HFFc6 (cell line): ENCODE results near the gene GRIA2. TPM values are rescaled to one million over a fixed set of nuclear protein-coding genes. Genes with fewer than 3 reads are reported as not detected.
"Not testable (repeated sequence)": the region's sequence is repeated elsewhere in the genome, so short reads cannot be mapped to it uniquely, and the experiment has no call there.

Experiments
- DNase-seq: peaks from one replicate; pipeline ENCODE4 v3.0.0-alpha.2; 2018
- H3K27ac Mint-ChIP-seq: 2 replicates; pipeline ENCODE4 v1.8.0; 2020; ENCODE audit warnings: mild to moderate bottlenecking, mixed read lengths
- H3K27me3 Mint-ChIP-seq: 2 replicates; pipeline ENCODE4 v1.8.0; 2021; ENCODE audit warnings: mild to moderate bottlenecking, moderate library complexity, mixed read lengths; ENCODE audit not compliant: insufficient read depth
- H3K36me3 Mint-ChIP-seq: 2 replicates; pipeline ENCODE4 v1.8.0; 2021; ENCODE audit warnings: low read depth, mixed read lengths
- H3K4me1 Mint-ChIP-seq: 2 replicates; pipeline ENCODE4 v1.8.0; 2020; ENCODE audit warnings: low read depth, mixed read lengths
- H3K4me3 Mint-ChIP-seq: 2 replicates; pipeline ENCODE4 v1.8.0; 2020; ENCODE audit warnings: mild to moderate bottlenecking, moderate library complexity, mixed read lengths
- H3K9me3 Mint-ChIP-seq: 2 replicates; pipeline ENCODE4 v1.8.0; 2020; ENCODE audit warnings: mild to moderate bottlenecking, mixed read lengths
- CTCF ChIP-seq: fragments of 200-600 bp; sonication (generic); IDR thresholded peaks from 2 replicates; pipeline ENCODE4 v1.5.0; 2021; ENCODE audit warnings: antibody characterized with exemption, mild to moderate bottlenecking
- long read RNA-seq: library from polyadenylated mRNA; unstranded; transcript quantifications from one replicate; pipeline ENCODE4 v2.0.0, GENCODE V29; 2019
- total RNA-seq, 6 experiments: library from RNA; stranded (reverse); fragmentation: NEBNext Ultra II Directional; extraction: Animal tissue kit (Norgen Biotek cat#: 25700); gene quantifications; 2 replicates in 1 of 6; 3 replicates in 5 of 6; pipeline ENCODE4 v1.2.3, GENCODE V29; 2021

The GRIA2 gene
- total RNA-seq = not detected
- long read RNA-seq = 0 reads

GRCh38 chr4:157220371-157220881 is at the start of gene GRIA2:
Gene GRIA2, plus strand, starts transcription at chr4:157220728. Its CDS starts 315 bp downstream, at chr4:157221043.
- Mint-ChIP-seq H3K27me3 (peaks cover 40% of the 10 kb centered on the region), H3K4me3 (peak within 1 kb of the TSS; percentile 71)

GRCh38 chr4:157172011-157172410 is 48.5 kb upstream of the GRIA2 start:
- H3K27me3 Mint-ChIP-seq = no peaks in the 10 kb centered on the region
- no peaks in the 10 kb centered on the region; the same call in 1 of the 2 replicates for H3K4me1 Mint-ChIP-seq

More at GRCh38 chr4:157220371-157220881, at the start of gene GRIA2:
- Mint-ChIP-seq H3K27ac (no peak within 1 kb of the TSS), H3K9me3 (peaks cover 5% of the 10 kb centered on the region), H3K36me3 (no peaks in the 10 kb centered on the region), H3K4me1 (peaks cover 19% of the 10 kb centered on the region)
- DNase-seq = no peak
- TF ChIP-seq CTCF = no peak

GRCh38 chr4:157180268-157180667 is 40.3 kb upstream of the GRIA2 start:
- not testable (repeated sequence) for H3K36me3 Mint-ChIP-seq, H3K27ac Mint-ChIP-seq, H3K4me3 Mint-ChIP-seq, DNase-seq, H3K27me3 Mint-ChIP-seq, H3K9me3 Mint-ChIP-seq, H3K4me1 Mint-ChIP-seq

More at GRCh38 chr4:157172011-157172410, 48.5 kb upstream of the GRIA2 start:
- Mint-ChIP-seq H3K36me3 (no peaks in the 10 kb centered on the region), H3K4me3 (no peak overlapping the region), H3K9me3 (no peaks in the 10 kb centered on the region), H3K27ac (no peak overlapping the region)
- TF ChIP-seq CTCF = peak; percentile 64
- DNase-seq = no peak

GRCh38 chr4:157184300-157184699 is 36.2 kb upstream of the GRIA2 start:
- Mint-ChIP-seq H3K27me3 (no peaks in the 10 kb centered on the region; the same call in 1 of the 2 replicates), H3K36me3 (no peaks in the 10 kb centered on the region), H3K4me3 (no peak overlapping the region), H3K27ac (no peak overlapping the region), H3K9me3 (no peaks in the 10 kb centered on the region), H3K4me1 (no peaks in the 10 kb centered on the region)
- DNase-seq = no peak
- TF ChIP-seq CTCF = no peak

- TF ChIP-seq CTCF = no peak
- no peaks in the 10 kb centered on the region for H3K9me3 Mint-ChIP-seq
- no peak overlapping the region for H3K27ac Mint-ChIP-seq
- DNase-seq = no peak
- H3K27me3 Mint-ChIP-seq = no peaks in the 10 kb centered on the region; the same call in 1 of the 2 replicates
- H3K36me3 Mint-ChIP-seq = no peaks in the 10 kb centered on the region
- H3K4me3 Mint-ChIP-seq = no peak overlapping the region
- no peaks in the 10 kb centered on the region for H3K4me1 Mint-ChIP-seq
Measured at GRCh38 chr4:157185363-157185762, 35.2 kb upstream of the GRIA2 start.

GRCh38 chr4:157195374-157195773 is 25.2 kb upstream of the GRIA2 start:
- no peaks in the 10 kb centered on the region for H3K36me3 Mint-ChIP-seq
- H3K27ac Mint-ChIP-seq = no peak overlapping the region
- H3K9me3 Mint-ChIP-seq = no peaks in the 10 kb centered on the region

More at GRCh38 chr4:157195374-157195773, 25.2 kb upstream of the GRIA2 start:
- H3K4me3 Mint-ChIP-seq = no peak overlapping the region
- H3K27me3 Mint-ChIP-seq = peaks cover 7% of the 10 kb centered on the region; the same call in 1 of the 2 replicates
- no peak for DNase-seq
- TF ChIP-seq CTCF = no peak
- no peaks in the 10 kb centered on the region for H3K4me1 Mint-ChIP-seq
